Retina (tissue), 1 donor: ENCODE data around the gene GMNN.
"Not testable (repeated sequence)": the region's sequence is repeated elsewhere in the genome, so short reads cannot be mapped to it uniquely, and the experiment has no call there.

ENCODE experiments used
- DNase-seq: peaks from one replicate; pipeline ENCODE4 v3.0.0-alpha.2; 2016

Gene GMNN

DNA sequence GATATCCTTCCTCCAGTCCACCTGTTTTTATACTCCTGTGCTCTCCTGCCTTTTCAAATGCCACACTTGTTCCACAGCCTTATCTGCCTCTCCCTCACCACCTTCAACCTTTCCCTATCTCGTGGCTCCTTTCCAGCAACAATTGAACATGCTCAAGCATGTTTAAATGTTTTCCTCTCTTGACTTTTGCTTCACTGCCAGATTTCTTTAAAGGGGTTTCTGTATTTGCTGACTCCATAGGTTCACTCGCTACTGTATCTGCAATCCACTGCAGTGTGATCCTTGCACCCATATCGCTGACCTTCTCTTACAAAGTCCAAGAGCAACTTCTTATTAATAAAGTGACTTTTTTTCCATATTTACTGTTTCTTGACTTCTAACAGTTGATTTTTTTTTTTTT lies 11.2 kb upstream of the GMNN start:
- DNase-seq = no peak

DNA sequence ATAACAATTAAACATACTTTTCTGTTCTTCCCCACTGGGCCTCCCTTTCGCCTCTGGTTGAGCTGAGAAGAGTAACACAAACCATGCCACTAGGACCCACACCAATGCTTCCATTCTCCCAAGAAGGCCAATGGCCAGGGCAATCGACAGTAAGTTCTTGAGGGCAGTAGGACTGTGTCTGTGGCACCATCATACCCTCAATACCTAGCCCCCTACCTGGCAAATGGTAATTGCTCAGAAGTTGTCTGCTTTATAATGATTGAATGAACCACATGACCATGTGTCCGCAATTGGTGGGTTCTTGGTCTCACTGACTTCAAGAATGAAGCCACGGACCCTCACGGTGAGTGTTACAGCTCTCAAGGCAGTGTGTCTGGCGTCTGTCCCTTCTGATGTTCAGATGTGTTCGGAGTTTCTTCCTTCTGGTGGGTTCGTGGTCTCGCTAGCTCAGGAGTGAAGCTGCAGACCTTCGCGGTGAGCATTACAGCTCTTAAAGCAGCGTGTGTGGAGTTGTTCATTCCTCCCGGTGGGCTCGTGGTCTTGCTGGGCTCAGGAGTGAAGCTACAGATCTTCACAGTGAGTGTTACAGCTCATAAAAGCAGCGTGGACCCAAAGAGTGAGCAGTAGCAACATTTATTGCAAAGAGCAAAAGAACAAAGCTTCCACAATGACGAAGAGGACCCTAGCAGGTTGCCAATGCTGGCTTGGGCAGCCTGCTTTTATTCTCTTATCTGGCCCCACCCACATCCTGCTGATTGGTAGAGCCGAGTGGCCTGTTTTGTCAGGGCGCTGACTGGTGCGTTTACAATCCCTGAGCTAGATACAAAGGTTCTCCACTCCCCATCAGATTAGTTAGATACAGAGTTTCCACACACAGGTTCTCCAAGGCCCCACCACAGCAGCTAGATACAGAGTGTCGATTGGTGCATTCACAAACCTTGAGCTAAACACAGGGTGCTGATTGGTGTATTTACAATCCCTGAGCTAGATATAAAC lies 9.6 kb upstream of the GMNN start:
- not testable (repeated sequence) for DNase-seq

DNA sequence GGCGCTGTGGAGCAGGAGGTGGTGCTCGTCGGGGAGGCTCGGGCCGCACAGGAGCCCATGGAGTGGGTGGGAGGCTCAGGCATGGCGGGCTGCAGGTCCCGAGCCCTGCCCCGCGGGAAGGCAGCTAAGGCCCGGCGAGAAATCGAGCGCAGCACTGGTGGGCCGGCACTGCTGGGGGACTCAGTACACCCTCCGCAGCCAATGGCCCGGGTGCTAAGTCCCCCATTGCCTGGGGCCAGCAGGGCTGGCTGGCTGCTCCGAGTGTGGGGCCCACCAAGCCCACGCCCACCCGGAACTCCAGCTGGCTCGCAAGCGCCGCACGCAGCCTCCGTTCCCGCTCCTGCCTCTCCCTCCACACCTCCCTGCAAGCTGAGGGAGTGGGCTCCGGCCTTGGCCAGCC lies 8.8 kb upstream of the GMNN start:
- not testable (repeated sequence) for DNase-seq

DNA sequence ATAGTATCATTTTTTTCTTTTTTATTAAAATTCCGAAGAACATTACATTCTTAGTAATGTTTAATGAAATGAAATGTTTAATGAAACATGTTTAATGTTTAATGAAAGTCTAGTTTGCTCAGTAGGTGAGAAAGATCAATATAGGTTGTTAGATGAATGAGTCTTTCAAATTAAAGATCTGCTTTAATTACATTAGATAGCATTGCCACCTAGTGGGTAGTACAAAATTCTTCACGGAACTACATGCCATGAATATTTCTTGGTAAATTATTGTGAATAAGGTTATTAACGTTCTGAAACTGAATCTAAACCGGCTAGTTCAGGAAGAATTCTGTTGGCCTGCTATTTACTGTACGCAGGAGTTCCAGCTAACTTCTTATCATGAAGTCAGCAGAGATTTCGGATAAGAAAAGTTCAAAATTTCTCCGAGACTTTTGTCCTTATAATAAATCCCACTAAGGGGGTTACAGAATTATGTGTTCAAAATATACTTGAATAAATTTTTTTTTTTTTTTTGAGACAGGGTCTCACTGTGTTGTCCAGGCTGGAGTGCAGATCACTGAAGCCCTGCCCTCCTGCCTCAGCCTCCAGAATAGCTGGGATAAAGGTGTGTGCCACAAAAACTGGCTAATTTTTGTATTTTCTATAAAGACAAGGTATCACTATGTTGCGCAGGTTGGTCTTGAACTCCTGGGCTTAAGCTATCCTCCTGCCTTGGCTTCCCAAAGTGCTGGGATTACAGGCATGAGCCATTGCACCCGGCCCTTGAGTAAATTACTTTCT lies 7.9 kb upstream of the GMNN start:
- no peak for DNase-seq

DNA sequence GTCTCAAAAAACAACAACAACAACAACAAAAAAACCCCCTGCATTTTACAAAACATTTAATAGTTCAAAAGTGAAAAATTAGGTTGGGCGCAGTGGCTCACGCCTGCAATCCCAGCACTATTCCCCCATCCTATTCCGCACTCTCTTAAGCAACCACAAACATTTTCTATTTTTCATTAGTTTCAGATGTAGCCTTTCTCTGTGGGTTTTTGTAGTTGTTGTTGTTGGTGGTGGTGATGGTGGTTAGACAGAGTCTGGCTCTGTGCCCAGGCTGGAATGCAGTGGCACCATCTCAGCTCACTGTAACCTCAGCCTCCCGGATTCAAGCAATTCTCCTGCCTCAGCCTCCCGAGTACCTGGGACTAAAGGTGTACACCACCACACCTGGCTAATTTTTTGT lies 6.4 kb upstream of the GMNN start:
- no peak for DNase-seq

DNA sequence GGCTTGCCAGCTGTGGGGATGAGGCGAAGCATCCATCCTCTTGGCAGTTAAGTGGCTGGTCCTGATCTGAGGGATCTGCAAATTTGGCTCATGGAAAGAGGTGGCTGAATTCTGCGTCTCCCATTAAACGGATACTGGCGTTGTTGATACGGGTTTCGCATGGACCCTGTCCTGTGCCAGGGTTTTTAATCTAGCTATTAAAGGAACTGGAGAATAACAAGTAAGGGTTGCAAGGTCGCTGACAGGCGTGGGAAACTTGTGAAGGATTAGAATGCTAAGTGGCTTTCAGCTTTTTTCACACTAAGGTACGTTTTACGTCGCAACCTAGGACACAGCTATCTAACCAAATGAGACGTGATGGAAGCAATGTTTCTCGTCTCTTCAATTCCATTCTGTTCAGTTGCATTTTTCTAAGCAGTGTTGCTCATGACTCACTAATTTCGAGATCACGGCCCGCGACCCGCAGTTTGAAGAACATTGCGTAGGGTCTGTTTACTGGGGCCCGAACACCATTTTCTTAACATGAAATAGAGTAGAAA lies 852 bp downstream of the GMNN start:
- no peak for DNase-seq

DNA sequence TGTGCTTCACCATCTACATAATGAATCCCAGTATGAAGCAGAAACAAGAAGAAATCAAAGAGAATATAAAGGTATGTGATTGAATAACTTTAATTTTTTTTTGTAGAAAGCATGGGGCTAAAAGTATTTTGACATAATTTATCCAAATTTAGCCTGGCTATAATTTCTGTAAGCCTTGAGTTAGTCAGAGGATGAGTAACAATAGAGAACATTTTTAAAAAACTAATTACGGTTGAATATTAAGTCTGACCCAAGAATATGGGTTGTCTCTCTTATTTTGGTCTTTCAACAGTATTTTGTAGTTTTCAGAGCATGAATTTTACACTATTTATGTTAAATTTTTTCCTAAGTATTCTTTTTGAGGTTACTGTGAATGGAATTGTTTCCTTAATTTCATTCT lies 2.5 kb downstream of the GMNN start:
- DNase-seq = no peak

DNA sequence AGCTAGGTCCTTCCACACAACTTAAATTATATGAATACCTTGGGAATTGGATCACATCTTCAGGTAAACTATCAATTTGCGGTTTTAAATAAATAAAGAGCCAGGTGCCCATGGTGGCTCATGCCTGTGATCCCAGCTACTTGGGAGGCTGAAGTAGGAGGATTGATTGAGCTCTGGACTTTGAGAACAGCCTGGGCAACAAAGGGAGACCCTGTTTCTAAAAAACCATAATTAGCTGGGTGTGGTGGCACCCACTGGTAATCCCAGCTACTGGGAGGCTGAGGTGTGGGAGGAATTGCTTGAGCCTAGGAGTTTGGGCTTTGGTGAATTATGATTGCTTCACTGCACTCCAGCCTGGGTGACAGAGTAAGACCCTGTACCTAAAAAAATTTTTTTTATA lies 3.4 kb downstream of the GMNN start:
- no peak for DNase-seq

DNA sequence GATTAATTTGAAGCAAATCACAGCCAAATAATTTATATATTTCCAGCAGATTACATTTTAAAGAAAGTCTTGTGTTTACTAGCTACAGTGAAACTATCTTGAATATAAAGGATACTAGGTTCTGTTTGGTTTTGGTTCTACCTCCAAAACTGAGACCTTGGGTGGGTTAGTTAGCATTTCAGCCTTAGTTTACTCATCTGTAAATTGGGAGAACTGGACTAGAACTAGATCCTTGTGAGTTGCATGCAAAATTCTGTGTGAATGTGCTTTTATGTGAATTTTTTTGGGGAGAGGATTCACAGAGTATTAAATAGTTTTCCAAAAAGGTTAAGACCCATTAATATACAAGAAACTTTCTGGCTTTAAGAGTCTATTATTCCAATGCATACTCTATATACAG lies 4.1 kb downstream of the GMNN start:
- DNase-seq = no peak

DNA sequence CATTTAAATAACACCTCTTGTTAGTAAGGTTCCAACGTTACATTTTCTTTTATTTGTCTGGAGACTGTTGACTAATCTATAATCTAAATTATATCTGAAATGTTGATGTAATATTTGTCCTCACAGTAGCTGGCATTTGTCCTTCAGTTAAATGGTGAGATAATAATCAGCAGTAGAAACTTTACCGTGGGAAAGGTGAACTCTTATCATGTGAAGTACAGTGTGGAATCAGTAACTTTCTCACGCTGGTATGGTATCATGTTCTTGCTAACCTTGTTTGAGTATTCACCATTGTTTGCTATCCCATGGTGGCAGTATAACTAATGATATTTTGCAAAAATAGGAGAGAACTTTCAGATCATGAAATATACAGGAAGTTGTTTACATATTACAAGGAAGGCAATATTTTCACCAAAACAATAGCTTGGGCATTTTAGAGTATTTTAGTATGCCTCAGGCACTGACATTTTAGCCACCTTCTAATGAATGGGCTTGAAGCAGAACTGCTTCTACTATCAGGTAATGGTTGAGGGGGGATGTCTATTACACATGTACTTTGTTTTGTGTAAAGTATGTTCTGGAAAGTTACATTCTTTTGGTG lies 4.8 kb downstream of the GMNN start:
- DNase-seq = no peak

DNA sequence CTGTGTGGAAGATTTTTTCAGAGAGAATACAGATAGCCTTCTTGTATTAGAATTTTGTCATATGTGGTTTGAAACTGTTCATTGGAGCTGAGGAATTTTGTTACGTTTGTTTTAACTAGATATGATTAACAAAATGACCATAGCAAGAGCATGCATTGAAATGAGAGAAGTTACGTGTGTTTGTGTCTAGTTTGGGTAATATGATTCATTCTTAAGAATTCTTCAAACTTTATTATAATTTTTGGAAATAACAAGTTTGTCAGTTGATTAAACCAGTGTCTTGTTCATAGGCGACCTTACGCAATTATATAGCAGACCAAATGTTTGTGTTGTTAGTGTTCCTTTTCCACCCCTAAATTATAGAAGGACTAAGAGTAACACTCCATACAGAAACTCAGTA lies 5.5 kb downstream of the GMNN start:
- DNase-seq = no peak

DNA sequence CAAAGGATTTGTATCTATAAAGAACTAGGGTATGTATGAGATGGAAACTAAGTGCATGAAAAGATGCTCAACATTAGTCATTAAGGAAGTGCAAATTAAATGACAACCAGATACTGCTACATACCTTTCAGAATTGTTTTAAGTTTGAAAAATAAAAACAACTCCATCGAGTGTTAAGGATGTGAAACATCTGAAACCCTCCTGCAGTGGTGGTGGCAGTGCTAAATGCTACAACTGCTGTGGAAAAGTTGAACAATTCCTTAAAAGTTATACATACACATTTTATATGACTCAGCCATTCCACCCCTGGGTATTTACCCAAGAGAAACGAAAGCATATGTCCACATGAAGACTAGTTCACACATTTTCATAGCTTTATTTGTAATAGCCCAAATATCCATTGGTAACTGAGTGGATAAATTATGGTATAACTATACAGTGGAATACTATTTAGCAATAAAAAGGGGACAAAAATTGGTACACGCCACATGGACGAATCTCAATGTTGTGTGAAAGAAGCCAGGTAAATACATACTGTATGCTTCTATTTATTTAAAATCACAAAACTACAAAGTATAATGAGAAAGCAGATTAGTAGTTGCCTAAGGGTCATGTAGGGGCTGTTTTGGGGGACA lies 13.4 kb downstream of the GMNN start:
- no peak for DNase-seq

DNA sequence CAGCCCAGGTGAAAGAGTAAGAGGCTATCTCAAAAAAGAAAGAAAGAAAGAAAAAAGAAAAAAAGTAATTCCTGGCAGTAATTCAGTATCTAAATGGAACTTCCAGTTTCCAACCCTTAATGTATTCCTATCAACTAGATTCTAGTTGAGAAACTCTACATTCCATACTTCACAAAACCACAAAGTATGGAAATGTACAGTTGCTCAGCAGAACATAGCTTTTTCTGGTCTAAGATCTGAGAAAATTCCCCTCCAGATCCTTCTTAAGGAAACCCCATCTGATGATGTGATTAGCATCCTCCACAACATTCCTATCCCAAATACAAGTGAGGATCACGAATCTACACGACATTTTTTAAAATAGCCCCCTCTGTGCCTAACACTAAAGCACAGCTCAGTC lies 20.4 kb downstream of the GMNN start:
- DNase-seq = no peak

DNA sequence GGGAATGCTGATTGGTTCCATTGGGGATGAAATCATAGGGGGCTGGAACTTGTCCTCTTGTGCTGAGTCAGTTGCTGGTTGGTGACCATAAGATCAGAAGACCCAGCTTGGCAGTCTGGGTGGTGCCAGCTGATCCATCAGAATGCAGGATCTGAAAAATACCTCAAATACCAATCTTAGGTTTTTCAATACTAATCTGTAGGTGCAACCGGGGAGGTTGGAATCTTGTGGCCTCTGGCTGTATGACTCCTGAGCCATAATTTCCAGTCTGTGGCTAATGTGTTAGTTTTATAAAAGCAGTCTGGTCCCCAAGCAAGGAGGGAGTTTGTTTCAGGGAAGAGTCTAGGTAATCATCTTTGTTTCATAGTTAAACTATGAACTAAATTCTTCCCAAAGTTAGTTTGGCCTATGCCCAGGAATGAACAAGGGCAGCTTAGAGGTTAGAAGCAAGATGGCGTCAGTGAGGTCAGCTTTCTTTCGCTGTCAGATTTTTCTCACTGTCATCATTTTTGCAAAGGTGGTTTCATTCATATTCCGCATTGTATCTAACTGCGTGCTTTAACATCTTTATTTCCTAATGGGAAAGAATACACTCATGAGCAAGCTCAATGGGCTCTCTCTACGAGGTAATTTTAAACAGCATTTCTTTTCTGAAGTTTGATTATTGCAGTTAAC lies 22.0 kb downstream of the GMNN start:
- no peak for DNase-seq

DNA sequence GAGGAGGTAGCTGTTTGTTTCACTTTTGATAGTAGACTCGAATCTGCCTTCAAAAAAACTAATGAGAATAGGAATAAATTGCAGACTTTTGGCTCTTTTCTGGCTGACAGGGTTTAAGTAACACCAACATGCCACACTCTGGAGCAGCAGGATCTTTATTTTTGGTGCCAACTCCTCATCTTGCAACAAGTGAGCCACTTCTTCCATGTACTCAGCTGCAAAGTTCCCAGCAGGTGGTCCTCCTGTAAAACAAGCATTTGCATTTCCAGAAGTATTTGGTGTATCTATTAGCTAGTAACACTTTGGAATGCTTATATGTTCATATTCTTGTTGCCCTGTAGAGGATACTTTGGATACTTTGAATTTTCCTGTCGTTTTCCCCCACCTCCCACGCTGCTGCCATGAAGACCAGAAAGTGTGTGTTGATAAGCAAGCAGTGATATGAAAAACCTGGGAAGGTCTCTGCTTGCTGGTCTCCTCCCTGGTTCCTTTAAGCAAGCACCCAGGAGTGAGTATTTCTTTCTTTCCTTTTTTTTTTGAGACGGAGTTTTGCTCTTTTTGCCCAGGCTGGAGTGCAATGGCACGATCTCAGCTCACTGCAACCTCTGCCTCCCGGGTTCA lies 23.0 kb downstream of the GMNN start:
- DNase-seq = no peak

DNA sequence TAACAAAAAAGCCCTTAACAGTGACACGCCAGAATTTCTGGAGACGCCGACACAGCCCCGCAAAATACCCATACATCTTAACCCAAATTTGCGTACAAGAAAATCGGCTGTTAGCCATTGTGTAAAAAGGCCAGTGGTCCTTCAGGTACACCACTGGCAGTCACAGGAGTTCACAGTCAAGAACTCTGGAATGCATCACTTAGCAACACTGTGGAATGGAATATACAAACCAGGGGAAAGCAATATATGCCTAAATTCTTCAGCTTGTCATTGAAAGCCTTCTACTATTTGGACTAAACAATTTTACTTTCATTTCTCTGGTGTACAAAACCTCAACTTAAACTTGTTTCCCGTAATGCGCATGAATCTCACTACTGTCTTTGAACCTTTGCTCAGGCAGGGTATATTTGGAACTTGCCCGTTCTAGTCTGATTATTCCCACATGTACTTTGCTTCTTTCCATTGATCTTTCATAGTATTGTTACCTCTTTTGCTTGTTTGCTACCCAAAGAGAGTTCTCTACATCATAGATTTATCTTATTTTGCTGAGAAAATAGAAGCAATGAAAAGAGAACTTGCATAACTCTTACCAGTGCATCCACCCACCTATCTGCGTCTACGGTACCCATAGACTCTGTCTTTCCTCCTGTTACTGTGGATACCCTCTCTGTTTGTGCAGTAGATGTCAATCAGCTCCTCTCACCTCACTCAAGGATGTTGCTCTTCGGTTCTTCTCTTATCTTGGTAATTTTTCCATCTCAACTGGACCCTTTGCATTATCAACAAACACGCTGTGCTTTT lies 24.2 kb downstream of the GMNN start, which contains the start of gene ARMH2:
Gene ARMH2 (minus strand): TSS at position 178 of the 801 bp plus-strand sequence. CDS start 60 bp downstream, at position 118.
- DNase-seq = no peak

DNA sequence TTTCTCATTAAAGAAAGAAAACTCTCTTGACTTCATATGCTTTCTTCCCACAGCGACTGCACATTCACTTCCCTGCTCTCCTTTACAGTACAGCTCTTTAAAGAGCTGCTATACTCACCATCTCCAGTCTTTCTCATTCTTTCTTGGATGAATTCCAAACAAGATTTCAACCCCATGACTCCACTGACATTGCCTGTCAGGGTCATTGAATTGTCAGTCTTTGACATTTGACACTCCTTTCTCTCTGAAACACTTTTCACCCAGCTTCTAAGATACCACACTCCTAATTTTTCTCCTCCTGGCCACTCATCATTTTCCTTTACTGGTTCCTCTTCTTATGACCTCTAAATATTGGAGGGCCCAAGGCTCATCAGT lies 24.8 kb downstream of the GMNN start:
- no peak for DNase-seq

DNA sequence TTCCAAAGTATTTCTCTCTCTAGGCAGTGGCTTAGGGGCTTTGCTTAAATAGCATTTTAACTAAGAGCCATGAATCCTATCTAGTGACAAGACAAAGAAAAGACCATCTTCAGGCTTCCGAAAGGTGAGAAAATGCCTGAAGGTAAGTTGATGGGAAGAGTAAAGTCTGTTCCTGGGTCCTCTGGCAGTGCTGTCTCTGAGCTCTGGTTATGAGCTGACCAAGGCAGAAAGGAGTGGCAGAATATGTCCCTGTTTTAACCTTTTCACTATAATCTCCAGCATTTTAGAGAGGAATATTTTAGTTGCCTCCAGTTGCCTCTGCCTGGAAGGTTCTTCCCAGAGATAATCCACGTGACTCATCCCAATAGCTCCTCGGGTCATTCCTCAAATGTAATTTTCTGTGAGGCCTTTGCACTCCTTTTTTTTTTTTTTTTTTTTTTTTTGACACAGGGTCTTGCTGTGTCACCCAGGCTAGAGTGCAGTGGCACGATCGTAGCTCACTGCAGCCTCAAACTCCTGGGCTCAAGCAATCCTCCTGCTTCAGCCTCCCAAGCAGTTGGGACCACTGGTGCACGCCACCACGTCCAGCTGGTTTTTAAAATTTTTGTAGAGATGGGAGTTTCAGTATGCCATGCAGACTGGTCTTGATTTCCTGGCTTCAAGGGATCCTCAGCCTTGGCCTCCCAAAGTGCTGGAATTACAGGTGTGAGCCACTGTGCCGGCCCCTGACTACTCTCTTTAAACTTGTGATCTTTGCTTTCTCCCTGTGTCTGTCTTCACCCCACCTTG lies 27.7 kb downstream of the GMNN start:
- no peak for DNase-seq

DNA sequence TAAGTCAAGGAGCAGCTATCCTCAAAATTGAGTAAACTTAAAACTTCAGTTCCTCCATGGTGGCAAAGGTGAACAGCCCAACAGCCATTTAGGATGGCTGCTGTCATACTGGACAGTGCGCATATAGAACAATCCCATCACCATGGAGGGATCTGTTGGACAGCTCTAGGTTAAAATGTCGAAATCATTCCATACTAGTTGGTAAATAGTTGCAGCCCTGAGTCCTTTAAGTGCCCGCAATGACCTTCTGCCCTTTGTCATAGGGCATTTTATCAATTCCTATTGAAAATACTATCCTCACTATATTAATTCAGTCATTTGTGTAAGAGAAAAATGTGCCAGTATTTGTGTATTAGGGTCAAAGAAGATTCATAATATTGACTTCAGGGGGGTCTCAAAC lies 32.8 kb downstream of the GMNN start:
- DNase-seq = no peak

DNA sequence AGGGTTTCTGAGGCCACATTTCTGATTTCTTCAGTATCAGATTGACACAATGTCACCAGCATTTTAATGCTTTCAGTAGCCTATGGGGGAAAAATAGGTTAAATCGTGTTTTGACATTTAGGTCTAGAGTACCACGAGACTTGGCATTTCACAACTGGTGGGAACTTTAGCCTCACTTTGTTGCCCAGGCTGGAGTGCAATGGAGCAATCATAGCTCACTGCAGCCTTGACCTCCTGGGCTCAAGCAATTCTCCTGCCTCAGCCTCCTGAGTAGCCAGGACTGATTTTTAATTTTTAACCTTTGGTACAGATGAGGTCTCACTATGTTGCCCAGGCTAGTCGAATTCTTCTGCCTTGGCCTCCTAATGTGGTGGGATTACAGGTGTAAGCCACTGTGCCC lies 35.0 kb downstream of the GMNN start:
- DNase-seq = no peak
